Measurements from ENCODE around the gene ROR2. TPM values are rescaled to one million over a fixed set of nuclear protein-coding genes. Genes with fewer than 3 reads are reported as not detected.

ROR2 gene
- total and polyA plus RNA-seq, 4 donors = 1.6 to 5.8 TPM; not detected in 2

DNA sequence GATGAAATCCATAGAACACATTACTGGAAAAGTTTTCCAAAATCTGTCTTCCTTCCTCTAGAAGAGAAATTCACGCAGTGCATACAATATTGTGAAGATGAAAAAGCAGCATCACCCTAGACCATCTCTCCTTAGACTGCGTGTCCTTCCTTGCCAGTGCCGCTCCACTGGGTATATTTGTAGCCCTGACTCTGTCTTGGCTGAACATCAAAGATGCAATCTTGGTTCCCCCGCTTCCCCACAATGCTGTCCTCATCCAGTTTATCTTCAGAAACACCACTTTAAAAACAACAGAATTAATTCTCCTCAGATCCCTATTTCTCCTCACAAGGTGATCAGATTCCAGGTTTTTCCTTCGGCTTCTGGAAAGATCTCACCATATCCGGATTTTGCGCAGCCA lies 53.9 kb downstream of the ROR2 start:
- Histone ChIP-seq H3K4me1 (ENCODE audit: control insufficient read depth in 1 of 2, insufficient read depth in 2 of 2, low read length in 2 of 2) (no peaks in the 10 kb centered on the region), H3K4me3 (ENCODE audit: low read length in 2 of 2) (no peak overlapping the region), H3K27me3 (ENCODE audit: control insufficient read depth in 1 of 2, insufficient read depth in 2 of 2, low read length in 1 of 2) (no peaks in the 10 kb centered on the region), H3K27ac (ENCODE audit: low read depth in 1 of 2, low read length in 2 of 2) (no peak overlapping the region), H3K36me3 (ENCODE audit: control insufficient read depth in 1 of 2, insufficient read depth in 2 of 2, low read length in 1 of 2) (no peaks in the 10 kb centered on the region), H3K9me3 (ENCODE audit: control insufficient read depth, low read length) (no peaks in the 10 kb centered on the region)
- 79 to 82% methylated on average over 7 of the region's 7 CpGs for WGBS, 2 donors
- intact Hi-C loops (cut with DNase I) = no loop called here
- DNase-seq (no peak), ATAC-seq (ENCODE audit: low FRiP score) (no peak)

DNA sequence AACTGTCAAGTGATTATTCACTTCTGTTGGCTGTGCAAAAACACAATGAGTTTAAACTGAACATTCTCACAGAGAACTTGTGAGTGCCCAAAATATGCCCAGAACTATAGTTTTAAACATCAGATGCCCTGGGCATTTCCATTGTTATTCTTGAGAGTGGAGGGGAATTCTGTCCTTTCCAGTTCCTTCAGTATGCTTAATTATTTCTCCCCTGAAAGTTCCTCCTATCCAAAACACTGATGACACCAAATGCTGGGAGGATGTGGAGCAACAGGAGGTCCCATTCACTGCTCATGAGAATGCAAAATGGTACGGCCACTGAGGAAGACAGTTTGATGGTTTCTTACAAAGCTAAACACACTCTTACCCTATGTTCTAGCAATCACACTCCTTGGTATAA lies 55.5 kb downstream of the ROR2 start:
- DNase-seq = no peak
- Histone ChIP-seq H3K4me3 (ENCODE audit: low read length in 2 of 2) (no peak overlapping the region), H3K27ac (ENCODE audit: low read depth in 1 of 2, low read length in 2 of 2) (no peak overlapping the region), H3K27me3 (ENCODE audit: control insufficient read depth in 1 of 2, insufficient read depth in 2 of 2, low read length in 1 of 2) (no peaks in the 10 kb centered on the region), H3K9me3 (ENCODE audit: control insufficient read depth, low read length) (no peaks in the 10 kb centered on the region), H3K36me3 (ENCODE audit: control insufficient read depth in 1 of 2, insufficient read depth in 2 of 2, low read length in 1 of 2) (no peaks in the 10 kb centered on the region), H3K4me1 (ENCODE audit: control insufficient read depth in 1 of 2, insufficient read depth in 2 of 2, low read length in 2 of 2) (no peaks in the 10 kb centered on the region)
- WGBS, 2 donors = 51 to 94% methylated on average over 1 of the region's 1 CpG
- intact Hi-C loops (cut with DNase I) = no loop called here
- no peak for ATAC-seq (ENCODE audit: low FRiP score)

DNA sequence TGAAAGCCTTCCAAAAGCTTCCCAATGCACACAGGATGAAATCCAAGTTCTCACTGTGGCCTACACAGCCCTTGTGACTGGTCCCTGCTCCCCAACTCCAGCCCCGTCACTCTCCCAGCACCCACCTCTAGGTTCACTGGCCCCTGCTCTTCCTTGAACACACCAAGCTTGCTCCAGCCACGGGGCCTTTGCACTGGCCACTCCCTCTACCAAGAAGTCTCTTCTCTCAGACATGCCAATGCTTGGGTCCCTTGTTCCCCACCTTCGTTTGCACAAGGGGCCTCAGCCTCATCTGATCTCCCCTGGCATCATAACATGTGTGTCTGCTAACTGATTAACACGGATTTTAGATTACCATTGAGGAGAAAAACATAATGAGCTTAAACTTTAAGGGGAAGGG lies 56.0 kb downstream of the ROR2 start:
- no peak overlapping the region for H3K4me3 ChIP-seq (ENCODE audit: low read length in 2 of 2)
- H3K36me3 ChIP-seq (ENCODE audit: control insufficient read depth in 1 of 2, insufficient read depth in 2 of 2, low read length in 1 of 2) = no peaks in the 10 kb centered on the region
- no peaks in the 10 kb centered on the region for H3K27me3 ChIP-seq (ENCODE audit: control insufficient read depth in 1 of 2, insufficient read depth in 2 of 2, low read length in 1 of 2)
- H3K4me1 ChIP-seq (ENCODE audit: control insufficient read depth in 1 of 2, insufficient read depth in 2 of 2, low read length in 2 of 2) = no peaks in the 10 kb centered on the region
- no peak for ATAC-seq (ENCODE audit: low FRiP score)
- no peak for DNase-seq
- intact Hi-C loops (cut with DNase I) = no loop called here
- whole genome bisulfite sequencing, 2 donors = 80% methylated on average over 4 of the region's 4 CpGs
- no peaks in the 10 kb centered on the region for H3K9me3 ChIP-seq (ENCODE audit: control insufficient read depth, low read length)
- no peak overlapping the region for H3K27ac ChIP-seq (ENCODE audit: low read depth in 1 of 2, low read length in 2 of 2)

DNA sequence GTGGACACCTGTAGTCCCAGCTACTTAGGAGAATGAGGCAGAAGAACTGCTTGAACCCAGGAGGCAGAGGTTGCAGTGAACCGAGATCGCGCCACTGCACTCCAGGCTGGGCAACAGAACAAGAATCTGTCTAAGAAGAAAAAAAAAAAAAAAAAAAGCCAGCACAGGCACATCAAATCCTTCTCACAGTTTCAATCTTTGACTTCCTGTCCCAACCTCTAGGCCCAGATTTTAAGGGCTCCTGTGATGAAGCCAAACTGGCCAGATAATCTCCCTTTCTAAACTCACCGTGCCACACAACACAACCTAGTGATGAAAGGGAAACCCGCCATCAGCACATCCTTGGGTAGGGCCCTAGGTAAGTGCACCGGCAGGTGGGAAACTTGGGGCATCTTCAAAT lies 58.1 kb downstream of the ROR2 start:
- Histone ChIP-seq H3K27me3 (ENCODE audit: control insufficient read depth in 1 of 2, insufficient read depth in 2 of 2, low read length in 1 of 2) (no peaks in the 10 kb centered on the region), H3K4me3 (ENCODE audit: low read length in 2 of 2) (no peak overlapping the region), H3K4me1 (ENCODE audit: control insufficient read depth in 1 of 2, insufficient read depth in 2 of 2, low read length in 2 of 2) (no peaks in the 10 kb centered on the region), H3K27ac (ENCODE audit: low read depth in 1 of 2, low read length in 2 of 2) (no peak overlapping the region), H3K9me3 (ENCODE audit: control insufficient read depth, low read length) (no peaks in the 10 kb centered on the region), H3K36me3 (ENCODE audit: control insufficient read depth in 1 of 2, insufficient read depth in 2 of 2, low read length in 1 of 2) (no peaks in the 10 kb centered on the region)
- ATAC-seq (ENCODE audit: low FRiP score) (no peak), DNase-seq (no peak)
- intact Hi-C loops (cut with DNase I) = no loop called here
- 84 to 86% methylated on average over 6 of the region's 6 CpGs for WGBS, 2 donors

DNA sequence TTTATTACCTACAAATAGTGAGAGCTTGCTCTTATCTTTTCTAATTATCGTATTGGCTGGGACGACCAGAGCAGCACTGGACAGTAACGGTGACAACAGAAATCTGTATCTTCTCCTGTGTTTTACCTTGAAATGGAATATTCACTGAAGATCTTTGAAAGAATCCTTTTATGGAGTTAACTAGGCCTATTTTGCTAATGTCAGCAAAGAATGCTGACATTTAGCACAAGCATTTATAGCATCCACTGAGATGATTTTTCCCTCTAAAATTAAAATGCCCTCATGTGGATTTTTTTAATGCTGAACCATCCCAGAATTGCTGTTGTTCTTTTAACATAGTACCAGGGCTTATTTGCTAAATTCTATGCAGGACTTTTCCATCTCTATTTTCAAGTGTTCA lies 59.4 kb downstream of the ROR2 start:
- no peak overlapping the region for H3K27ac ChIP-seq (ENCODE audit: low read depth in 1 of 2, low read length in 2 of 2)
- intact Hi-C loops (cut with DNase I) = no loop called here
- WGBS, 2 donors = 92% methylated on average over 3 of the region's 3 CpGs
- ATAC-seq (ENCODE audit: low FRiP score) = no peak
- H3K27me3 ChIP-seq (ENCODE audit: control insufficient read depth in 1 of 2, insufficient read depth in 2 of 2, low read length in 1 of 2) = no peaks in the 10 kb centered on the region
- no peaks in the 10 kb centered on the region for H3K9me3 ChIP-seq (ENCODE audit: control insufficient read depth, low read length)
- H3K4me1 ChIP-seq (ENCODE audit: control insufficient read depth in 1 of 2, insufficient read depth in 2 of 2, low read length in 2 of 2) = no peaks in the 10 kb centered on the region
- H3K36me3 ChIP-seq (ENCODE audit: control insufficient read depth in 1 of 2, insufficient read depth in 2 of 2, low read length in 1 of 2) = no peaks in the 10 kb centered on the region
- no peak overlapping the region for H3K4me3 ChIP-seq (ENCODE audit: low read length in 2 of 2)
- no peak for DNase-seq

DNA sequence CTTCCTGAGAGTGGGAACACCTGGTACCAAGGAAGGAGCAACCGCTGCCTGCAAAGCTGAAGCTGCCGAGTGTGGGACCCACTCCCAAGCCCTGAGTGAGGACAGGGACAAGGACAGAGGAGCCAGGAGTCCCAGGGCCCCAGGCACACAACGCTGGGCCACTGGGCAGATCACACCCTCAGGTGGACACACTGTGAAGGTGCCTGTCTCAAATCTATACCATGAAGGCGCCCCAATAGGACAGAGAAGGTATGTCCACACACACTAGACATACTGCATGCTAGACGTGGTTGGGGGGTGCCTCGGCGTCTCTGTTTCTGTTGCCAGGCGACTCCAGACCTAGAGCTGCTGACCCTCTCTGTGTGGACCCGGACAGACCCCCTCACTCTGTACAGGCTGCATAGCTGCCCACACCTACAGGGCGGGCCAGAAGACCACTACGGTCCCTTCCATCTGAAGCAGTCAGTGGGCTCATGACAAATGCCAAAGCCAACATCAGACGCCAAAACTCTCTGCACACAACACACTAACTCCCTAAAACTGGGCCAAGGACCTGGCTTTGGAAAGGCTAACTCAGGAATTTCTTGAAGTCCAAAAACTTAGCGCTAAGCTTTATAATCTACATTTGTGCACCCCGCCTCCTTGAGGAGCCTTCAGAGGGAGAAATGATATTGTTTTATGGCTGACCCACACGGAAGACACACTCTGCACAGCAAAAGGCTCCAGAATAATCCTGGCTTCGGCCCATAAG lies 60.7 kb downstream of the ROR2 start:
- H3K36me3 ChIP-seq (ENCODE audit: control insufficient read depth in 1 of 2, insufficient read depth in 2 of 2, low read length in 1 of 2) = no peaks in the 10 kb centered on the region
- intact Hi-C loops (cut with DNase I) = no loop called here
- no peaks in the 10 kb centered on the region for H3K4me1 ChIP-seq (ENCODE audit: control insufficient read depth in 1 of 2, insufficient read depth in 2 of 2, low read length in 2 of 2)
- WGBS, 2 donors = 79 to 81% methylated on average over 16 of the region's 16 CpGs
- no peak for DNase-seq
- no peak overlapping the region for H3K27ac ChIP-seq (ENCODE audit: low read depth in 1 of 2, low read length in 2 of 2)
- H3K9me3 ChIP-seq (ENCODE audit: control insufficient read depth, low read length) = no peaks in the 10 kb centered on the region
- H3K27me3 ChIP-seq (ENCODE audit: control insufficient read depth in 1 of 2, insufficient read depth in 2 of 2, low read length in 1 of 2) = no peaks in the 10 kb centered on the region
- no peak overlapping the region for H3K4me3 ChIP-seq (ENCODE audit: low read length in 2 of 2)
- ATAC-seq (ENCODE audit: low FRiP score) = no peak

DNA sequence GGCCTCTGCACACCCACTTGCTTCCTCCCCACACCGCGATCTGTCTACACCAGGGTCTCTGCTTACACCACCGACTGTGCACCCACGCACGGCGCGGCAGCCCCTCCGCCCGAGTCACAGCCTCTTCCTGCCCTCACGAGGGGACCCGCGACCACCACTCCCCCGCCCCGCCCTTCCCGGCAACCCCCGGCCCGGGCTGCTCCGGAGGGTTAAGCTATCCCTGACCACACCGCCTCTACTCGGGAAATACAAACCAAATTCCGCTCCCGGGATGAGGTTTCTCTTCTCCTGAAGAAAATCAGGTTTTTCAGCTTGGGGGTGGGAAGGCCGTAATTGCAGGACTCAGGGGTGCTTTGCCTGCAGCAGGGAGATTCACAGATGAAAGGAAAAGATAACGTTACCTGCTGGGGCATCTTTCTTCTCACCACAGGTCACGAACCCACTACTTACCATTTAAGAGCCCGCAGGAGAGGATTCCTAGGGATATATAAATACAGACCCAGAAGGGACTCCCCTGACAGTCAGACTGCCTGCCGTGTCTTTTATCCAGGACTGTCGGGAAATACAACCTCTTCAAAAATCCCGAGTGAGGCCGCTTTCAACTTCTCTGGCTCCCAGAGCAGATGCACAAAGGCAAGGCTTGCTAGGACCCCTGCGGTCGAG lies 63.5 kb downstream of the ROR2 start:
- H3K36me3 ChIP-seq (ENCODE audit: control insufficient read depth in 1 of 2, insufficient read depth in 2 of 2, low read length in 1 of 2) = no peaks in the 10 kb centered on the region
- no peak overlapping the region for H3K27ac ChIP-seq (ENCODE audit: low read depth in 1 of 2, low read length in 2 of 2)
- intact Hi-C loops (cut with DNase I) = no loop called here
- H3K27me3 ChIP-seq (ENCODE audit: control insufficient read depth in 1 of 2, insufficient read depth in 2 of 2, low read length in 1 of 2) = no peaks in the 10 kb centered on the region
- DNase-seq (no peak), ATAC-seq (ENCODE audit: low FRiP score) (no peak)
- H3K4me1 ChIP-seq (ENCODE audit: control insufficient read depth in 1 of 2, insufficient read depth in 2 of 2, low read length in 2 of 2) = no peaks in the 10 kb centered on the region
- WGBS, 2 donors = 54 to 70% methylated on average over 32 of the region's 32 CpGs
- no peak overlapping the region for H3K4me3 ChIP-seq (ENCODE audit: low read length in 2 of 2)
- no peaks in the 10 kb centered on the region for H3K9me3 ChIP-seq (ENCODE audit: control insufficient read depth, low read length)

DNA sequence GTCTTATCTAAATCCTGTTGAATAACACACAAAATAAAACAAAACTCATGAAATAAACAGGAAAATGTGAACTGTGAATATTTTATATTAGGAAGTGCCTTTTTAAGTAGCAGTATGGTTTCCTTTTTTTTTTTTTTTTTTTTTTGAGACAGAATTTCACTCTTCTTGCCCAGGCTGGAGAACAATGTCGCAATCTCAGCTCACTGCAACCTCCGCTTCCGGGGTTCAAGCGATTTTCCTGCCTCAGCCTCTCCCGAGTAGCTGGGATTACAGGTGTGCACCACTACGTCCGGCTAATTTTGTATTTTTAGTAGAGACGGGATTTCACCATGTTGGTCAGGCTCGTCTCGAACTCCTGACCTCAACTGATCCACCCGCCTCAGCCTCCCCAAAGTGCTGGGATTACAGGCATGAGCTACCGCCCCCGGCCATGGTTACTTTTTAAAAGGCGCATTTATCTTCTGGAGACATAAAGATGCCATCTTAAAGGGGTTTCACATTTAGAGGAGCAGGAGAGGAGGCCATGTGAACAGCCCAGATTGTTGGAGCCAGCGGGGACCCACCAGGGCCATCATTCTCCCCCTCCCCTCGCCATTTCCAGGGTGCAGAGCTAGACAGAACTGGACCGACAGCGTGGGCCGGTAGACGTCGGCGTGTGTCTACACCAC lies 64.1 kb downstream of the ROR2 start:
- DNase-seq = no peak
- H3K4me3 ChIP-seq (ENCODE audit: low read length in 2 of 2) = no peak overlapping the region
- H3K4me1 ChIP-seq (ENCODE audit: control insufficient read depth in 1 of 2, insufficient read depth in 2 of 2, low read length in 2 of 2) = no peaks in the 10 kb centered on the region
- WGBS, 2 donors = 78 to 86% methylated on average over 22 of the region's 22 CpGs
- no peak for ATAC-seq (ENCODE audit: low FRiP score)
- intact Hi-C loops (cut with DNase I) = no loop called here
- no peaks in the 10 kb centered on the region for H3K36me3 ChIP-seq (ENCODE audit: control insufficient read depth in 1 of 2, insufficient read depth in 2 of 2, low read length in 1 of 2)
- H3K9me3 ChIP-seq (ENCODE audit: control insufficient read depth, low read length) = no peaks in the 10 kb centered on the region
- no peaks in the 10 kb centered on the region for H3K27me3 ChIP-seq (ENCODE audit: control insufficient read depth in 1 of 2, insufficient read depth in 2 of 2, low read length in 1 of 2)
- H3K27ac ChIP-seq (ENCODE audit: low read depth in 1 of 2, low read length in 2 of 2) = no peak overlapping the region

Data from aorta (tissue), 5 donors.